ENCODE data around the gene TP53BP2.

DNA sequence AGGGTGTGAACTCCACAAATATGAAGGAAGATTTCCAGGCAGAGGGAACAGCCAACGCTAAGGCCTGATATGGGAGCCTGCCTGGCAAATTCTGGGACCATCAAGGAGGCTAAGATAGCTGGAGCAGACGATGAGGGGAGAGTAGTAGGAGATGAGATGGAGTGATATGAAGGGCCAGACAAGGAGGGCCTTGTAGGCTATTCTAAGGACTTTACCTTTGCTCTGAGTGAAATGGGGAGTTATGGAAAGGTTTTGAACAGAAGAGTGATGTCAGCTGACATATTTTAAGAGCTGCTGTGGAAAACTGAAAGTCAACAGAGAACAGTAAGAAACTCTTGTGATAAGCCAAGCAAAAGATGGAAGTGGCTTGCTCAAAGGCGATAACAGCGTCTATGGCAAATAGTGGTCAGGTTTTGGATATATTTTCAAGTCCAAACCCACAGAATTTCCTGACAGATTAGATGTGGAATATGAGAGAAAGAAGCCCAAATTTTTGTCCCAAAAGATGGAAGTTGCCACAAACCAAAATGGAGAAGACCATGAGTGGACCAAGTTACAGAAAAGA is 2.1 kb upstream of the TP53BP2 start:
- TF ChIP-seq, protein P1, sequence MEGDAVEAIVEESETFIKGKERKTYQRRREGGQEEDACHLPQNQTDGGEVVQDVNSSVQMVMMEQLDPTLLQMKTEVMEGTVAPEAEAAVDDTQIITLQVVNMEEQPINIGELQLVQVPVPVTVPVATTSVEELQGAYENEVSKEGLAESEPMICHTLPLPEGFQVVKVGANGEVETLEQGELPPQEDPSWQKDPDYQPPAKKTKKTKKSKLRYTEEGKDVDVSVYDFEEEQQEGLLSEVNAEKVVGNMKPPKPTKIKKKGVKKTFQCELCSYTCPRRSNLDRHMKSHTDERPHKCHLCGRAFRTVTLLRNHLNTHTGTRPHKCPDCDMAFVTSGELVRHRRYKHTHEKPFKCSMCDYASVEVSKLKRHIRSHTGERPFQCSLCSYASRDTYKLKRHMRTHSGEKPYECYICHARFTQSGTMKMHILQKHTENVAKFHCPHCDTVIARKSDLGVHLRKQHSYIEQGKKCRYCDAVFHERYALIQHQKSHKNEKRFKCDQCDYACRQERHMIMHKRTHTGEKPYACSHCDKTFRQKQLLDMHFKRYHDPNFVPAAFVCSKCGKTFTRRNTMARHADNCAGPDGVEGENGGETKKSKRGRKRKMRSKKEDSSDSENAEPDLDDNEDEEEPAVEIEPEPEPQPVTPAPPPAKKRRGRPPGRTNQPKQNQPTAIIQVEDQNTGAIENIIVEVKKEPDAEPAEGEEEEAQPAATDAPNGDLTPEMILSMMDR (IDR thresholded peaks at IDR 0.05; ENCODE audit: borderline replicate concordance, extremely low read depth, low read length, poor library complexity, severe bottlenecking), result no peak
- no peak for TF ChIP-seq EZH2 (IDR thresholded peaks at IDR 0.05; ENCODE audit: borderline replicate concordance, low read depth, low read length, severe bottlenecking)
